DMS 273 treated with DMSO at 0.1 percent for 48 hours (cell line): ENCODE results near the gene FGL2.
"Not testable (repeated sequence)": the region's sequence is repeated elsewhere in the genome, so short reads cannot be mapped to it uniquely, and the experiment has no call there.

ENCODE experiments used
- DNase-seq: peaks from one replicate; lab custom pipeline; 2025; lab: John Stamatoyannopoulos, UW

FGL2 gene

DNA sequence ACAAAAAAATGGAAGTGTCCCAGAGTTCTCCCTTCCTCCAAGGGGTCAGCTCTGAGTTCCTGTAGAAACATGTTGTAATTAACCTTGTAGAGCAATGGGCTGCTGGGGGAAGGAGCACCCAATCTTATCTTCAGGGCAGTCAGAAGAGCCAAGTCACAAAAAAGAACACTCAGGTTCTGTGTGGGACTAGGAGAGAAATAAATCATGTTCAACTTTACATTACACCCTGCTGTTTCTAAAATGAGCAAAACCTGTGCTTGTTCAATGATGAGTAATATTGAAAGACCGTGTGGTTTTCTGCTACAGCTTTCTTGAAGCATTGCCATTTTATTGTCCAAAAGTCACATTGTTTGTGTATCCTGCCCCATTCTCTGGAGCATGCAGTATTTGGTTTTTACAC lies 42.6 kb downstream of the FGL2 start:
- not testable (repeated sequence) for DNase-seq

DNA sequence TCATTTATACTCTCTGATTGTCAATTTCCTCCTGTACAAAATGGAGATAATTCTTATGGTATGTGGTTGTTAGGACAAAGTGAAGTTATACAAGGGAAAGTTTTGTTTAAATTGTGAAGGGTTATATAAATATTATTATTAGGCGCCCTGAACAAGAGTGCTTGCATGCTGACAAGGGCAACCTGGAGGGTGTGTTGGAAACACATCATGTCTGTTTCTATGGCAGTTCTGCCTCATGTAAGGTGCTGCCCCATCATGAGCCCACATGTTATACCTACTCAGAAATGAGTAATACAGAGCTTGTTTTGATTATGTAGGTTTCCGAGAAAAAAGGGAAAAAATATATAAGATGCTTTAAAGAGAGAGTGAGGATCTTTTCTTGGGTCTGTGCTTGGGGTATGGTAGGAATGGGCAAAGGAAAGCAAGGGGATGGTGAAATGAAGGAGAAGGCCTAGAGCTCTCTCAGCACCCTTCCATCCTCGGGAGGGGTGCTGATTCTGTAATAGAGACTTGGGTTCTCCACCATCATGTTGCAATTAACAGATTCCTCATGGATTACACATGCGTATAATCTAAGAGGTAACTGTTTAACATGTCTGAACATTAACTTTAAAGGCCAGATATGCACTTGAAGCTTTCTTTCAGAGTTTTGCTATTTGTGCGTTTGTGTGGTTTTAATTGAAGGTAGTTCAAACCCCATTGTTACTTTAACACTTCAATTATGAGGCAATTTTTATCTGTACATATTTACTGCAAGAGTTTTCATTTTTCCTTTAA lies 43.8 kb downstream of the FGL2 start:
- DNase-seq = not testable (repeated sequence)

DNA sequence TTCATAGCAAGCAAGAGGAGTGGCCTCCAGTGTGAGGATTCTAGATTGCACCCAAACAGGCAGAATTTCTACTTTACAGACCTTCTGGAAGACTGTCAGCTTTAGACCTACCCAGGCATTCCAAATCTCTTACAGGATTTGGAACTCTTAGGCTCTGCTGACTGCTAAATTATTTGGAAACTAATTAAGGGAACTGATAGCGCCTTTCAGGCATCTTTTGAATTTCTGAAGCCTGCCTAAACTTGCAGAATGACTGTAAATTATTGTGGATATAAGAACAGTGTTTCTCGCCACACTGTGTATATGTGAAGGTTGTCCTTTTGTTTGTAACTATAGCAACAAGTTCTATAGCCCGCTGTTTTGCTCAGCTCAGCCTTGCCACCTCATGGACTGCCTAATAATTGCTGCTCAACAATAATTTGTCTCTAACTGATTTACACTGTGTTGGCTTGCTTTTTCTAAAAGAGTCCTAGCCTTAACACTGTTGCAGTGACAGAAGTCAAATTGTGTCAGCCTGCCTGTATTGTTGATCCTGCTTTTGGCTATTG lies 44.6 kb downstream of the FGL2 start:
- not testable (repeated sequence) for DNase-seq

DNA sequence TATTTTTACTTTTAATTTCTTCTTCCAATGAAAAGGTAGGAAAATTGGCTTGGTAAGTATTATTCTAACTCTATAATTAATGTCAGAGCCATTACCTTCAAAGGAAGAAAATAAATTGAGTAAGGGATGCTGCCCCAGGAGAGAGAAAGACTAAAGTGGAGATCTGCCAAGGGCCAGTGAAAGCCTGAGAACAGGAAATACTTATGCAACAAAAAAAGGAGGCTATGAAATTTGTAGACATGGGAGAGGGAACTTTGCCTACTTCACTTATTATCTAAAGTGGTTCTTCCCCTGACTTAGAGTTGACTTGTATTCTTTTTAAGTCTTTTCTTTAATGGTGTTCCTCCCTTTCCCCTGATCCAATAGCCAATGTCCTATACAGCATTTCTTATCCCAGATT lies 47.4 kb downstream of the FGL2 start:
- DNase-seq = not testable (repeated sequence)
